ENCODE measurements around the gene FOXL2NB.

FOXL2NB gene

GRCh38 chr3:138964923-138965322 is 17.9 kb downstream of the FOXL2NB start:
- TF ChIP-seq CTCF (IDR thresholded peaks at IDR 0.05; ENCODE audit: unreplicated experiment in 3 of 3): no peak
- H3K27ac Mint-ChIP-seq: no peak overlapping the region
- no peaks in the 10 kb centered on the region for H3K36me3 Mint-ChIP-seq (ENCODE audit: low read depth)
- H3K4me1 Mint-ChIP-seq: no peaks in the 10 kb centered on the region
- no peak overlapping the region for H3K4me3 Mint-ChIP-seq
- H3K27me3 Mint-ChIP-seq (ENCODE audit: low read depth): peaks cover 47% of the 10 kb centered on the region
- H3K9me3 Mint-ChIP-seq: peaks cover 25% of the 10 kb centered on the region

- TF ChIP-seq CTCF (IDR thresholded peaks at IDR 0.05; ENCODE audit: unreplicated experiment in 3 of 3): no peak
- H3K9me3 Mint-ChIP-seq: peaks cover 2% of the 10 kb centered on the region
- H3K27ac Mint-ChIP-seq: no peak overlapping the region
- peaks cover 47% of the 10 kb centered on the region for H3K27me3 Mint-ChIP-seq (ENCODE audit: low read depth)
- peaks cover 12% of the 10 kb centered on the region for H3K4me1 Mint-ChIP-seq
- H3K4me3 Mint-ChIP-seq: no peak overlapping the region
- no peaks in the 10 kb centered on the region for H3K36me3 Mint-ChIP-seq (ENCODE audit: low read depth)
These were observed 24.8 kb downstream of the FOXL2NB start for GRCh38 chr3:138971766-138972320.

- H3K36me3 Mint-ChIP-seq (ENCODE audit: low read depth): no peaks in the 10 kb centered on the region
- H3K4me1 Mint-ChIP-seq: peaks cover 12% of the 10 kb centered on the region
- H3K4me3 Mint-ChIP-seq: no peak overlapping the region
- TF ChIP-seq CTCF (IDR thresholded peaks at IDR 0.05; ENCODE audit: unreplicated experiment in 3 of 3): no peak
- H3K9me3 Mint-ChIP-seq: no peaks in the 10 kb centered on the region
- peaks cover 46% of the 10 kb centered on the region for H3K27me3 Mint-ChIP-seq (ENCODE audit: low read depth)
- no peak overlapping the region for H3K27ac Mint-ChIP-seq
These were observed 25.9 kb downstream of the FOXL2NB start for GRCh38 chr3:138972941-138973340.

GRCh38 chr3:138974462-138974861 is 27.4 kb downstream of the FOXL2NB start:
- TF ChIP-seq CTCF (IDR thresholded peaks at IDR 0.05; ENCODE audit: unreplicated experiment in 3 of 3): no peak
- peaks cover 41% of the 10 kb centered on the region for H3K27me3 Mint-ChIP-seq (ENCODE audit: low read depth)
- H3K4me3 Mint-ChIP-seq: no peak overlapping the region
- H3K27ac Mint-ChIP-seq: no peak overlapping the region
- H3K36me3 Mint-ChIP-seq (ENCODE audit: low read depth): no peaks in the 10 kb centered on the region
- peaks cover 12% of the 10 kb centered on the region for H3K4me1 Mint-ChIP-seq
- no peaks in the 10 kb centered on the region for H3K9me3 Mint-ChIP-seq

- Mint-ChIP-seq H3K36me3 (ENCODE audit: low read depth) (no peaks in the 10 kb centered on the region), H3K27me3 (ENCODE audit: low read depth) (peaks cover 41% of the 10 kb centered on the region), H3K4me3 (no peak overlapping the region), H3K9me3 (no peaks in the 10 kb centered on the region), H3K4me1 (peaks cover 14% of the 10 kb centered on the region), H3K27ac (no peak overlapping the region)
- no peak for TF ChIP-seq CTCF (IDR thresholded peaks at IDR 0.05; ENCODE audit: unreplicated experiment in 3 of 3)
These were observed 28.3 kb downstream of the FOXL2NB start for GRCh38 chr3:138975351-138975750.

- Mint-ChIP-seq H3K36me3 (ENCODE audit: low read depth) (no peaks in the 10 kb centered on the region), H3K27me3 (ENCODE audit: low read depth) (peaks cover 39% of the 10 kb centered on the region), H3K4me1 (peaks cover 19% of the 10 kb centered on the region), H3K27ac (no peak overlapping the region), H3K4me3 (no peak overlapping the region), H3K9me3 (no peaks in the 10 kb centered on the region)
- TF ChIP-seq CTCF (IDR thresholded peaks at IDR 0.05; ENCODE audit: unreplicated experiment in 3 of 3): no peak
These were observed 29.0 kb downstream of the FOXL2NB start for GRCh38 chr3:138976047-138976446.

Data from nephron (organoid).